Measurements from ENCODE around the gene IL18.

DNA sequence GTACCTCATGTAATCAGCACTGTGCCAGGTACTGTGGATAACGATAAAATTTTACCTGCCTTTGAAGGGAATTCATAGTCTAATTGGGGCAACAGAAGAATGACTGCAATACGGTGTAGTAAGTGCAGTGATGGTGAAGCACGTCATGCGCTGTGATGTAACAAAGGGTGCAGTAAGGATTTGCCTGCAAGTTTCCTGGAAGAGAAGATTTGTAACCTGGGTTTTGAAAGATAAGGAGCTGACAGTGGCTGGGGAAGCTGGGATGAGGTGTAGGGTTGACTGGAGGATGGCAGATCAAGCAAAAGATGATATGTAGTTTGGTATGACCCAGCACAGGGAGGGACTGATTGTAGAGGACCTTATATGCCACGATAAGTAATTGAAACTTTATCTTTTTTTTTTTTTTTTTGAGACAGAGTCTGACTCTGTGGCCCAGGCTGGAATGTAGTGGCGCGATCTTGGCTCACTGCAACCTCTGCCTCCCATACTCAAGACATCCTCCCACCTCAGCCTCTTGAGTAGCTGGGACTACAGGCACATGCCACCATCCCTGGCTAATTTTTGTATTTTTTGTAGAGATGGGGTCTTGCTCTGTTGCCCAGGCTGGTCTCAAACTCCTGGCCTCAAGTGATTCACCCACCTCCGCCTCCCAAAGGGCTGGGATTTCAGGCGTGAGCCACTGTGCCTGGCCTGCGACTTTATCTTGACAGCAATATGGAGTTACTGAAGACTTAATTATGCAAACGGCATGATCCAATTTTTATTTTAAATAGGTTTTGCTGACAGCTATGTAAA lies 66.0 kb downstream of the IL18 start:
- TF ChIP-seq, protein P1, sequence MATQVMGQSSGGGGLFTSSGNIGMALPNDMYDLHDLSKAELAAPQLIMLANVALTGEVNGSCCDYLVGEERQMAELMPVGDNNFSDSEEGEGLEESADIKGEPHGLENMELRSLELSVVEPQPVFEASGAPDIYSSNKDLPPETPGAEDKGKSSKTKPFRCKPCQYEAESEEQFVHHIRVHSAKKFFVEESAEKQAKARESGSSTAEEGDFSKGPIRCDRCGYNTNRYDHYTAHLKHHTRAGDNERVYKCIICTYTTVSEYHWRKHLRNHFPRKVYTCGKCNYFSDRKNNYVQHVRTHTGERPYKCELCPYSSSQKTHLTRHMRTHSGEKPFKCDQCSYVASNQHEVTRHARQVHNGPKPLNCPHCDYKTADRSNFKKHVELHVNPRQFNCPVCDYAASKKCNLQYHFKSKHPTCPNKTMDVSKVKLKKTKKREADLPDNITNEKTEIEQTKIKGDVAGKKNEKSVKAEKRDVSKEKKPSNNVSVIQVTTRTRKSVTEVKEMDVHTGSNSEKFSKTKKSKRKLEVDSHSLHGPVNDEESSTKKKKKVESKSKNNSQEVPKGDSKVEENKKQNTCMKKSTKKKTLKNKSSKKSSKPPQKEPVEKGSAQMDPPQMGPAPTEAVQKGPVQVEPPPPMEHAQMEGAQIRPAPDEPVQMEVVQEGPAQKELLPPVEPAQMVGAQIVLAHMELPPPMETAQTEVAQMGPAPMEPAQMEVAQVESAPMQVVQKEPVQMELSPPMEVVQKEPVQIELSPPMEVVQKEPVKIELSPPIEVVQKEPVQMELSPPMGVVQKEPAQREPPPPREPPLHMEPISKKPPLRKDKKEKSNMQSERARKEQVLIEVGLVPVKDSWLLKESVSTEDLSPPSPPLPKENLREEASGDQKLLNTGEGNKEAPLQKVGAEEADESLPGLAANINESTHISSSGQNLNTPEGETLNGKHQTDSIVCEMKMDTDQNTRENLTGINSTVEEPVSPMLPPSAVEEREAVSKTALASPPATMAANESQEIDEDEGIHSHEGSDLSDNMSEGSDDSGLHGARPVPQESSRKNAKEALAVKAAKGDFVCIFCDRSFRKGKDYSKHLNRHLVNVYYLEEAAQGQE (IDR thresholded peaks at IDR 0.05; ENCODE audit: low read depth), result no peak
- no peak for TF ChIP-seq YY1 (IDR thresholded peaks at IDR 0.05; ENCODE audit: low read depth)
- TF ChIP-seq CREB1 (IDR thresholded peaks at IDR 0.05; ENCODE audit: low read depth), result no peak
- TF ChIP-seq EP300 (IDR thresholded peaks at IDR 0.05; ENCODE audit: borderline replicate concordance), result no peak
- TF ChIP-seq EGR1 (IDR thresholded peaks at IDR 0.05), result no peak
- no peak for TF ChIP-seq CEBPB (IDR thresholded peaks at IDR 0.05)
- TF ChIP-seq, protein P2, sequence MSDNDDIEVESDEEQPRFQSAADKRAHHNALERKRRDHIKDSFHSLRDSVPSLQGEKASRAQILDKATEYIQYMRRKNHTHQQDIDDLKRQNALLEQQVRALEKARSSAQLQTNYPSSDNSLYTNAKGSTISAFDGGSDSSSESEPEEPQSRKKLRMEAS (IDR thresholded peaks at IDR 0.05), result no peak
- TF ChIP-seq USF1 (IDR thresholded peaks at IDR 0.05), result no peak
